GM12801 (cell line): ENCODE measurements around the gene QPCT.

ENCODE experiments used
- CTCF ChIP-seq: IDR thresholded peaks from one replicate; pipeline ENCODE4 v1.5.1; 2011; ENCODE audit warnings: control low read depth; ENCODE audit not compliant: insufficient read length; ENCODE audit errors: extremely low read depth

The QPCT gene

GRCh38 chr2:37338933-37339332 is 5.5 kb upstream of the QPCT start:
- TF ChIP-seq CTCF = no peak

DNA sequence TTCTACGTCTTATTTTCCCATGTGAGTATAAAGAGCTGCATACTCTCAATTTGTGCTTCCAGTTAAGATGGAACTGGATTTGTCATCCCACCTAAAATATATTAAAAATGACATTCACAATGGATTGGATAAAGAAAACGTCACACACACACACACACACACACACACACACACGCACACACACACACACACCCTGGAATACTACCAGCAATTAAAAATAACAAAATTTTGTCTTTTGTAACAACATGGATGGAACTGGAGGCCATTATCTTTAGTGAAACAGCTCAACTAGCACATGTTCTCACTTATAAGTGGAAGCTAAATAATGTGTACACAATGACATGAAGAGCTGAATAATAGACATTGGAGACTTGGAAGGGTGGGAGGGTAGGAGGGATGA is 3.8 kb upstream of the QPCT start:
- TF ChIP-seq CTCF = no peak

DNA sequence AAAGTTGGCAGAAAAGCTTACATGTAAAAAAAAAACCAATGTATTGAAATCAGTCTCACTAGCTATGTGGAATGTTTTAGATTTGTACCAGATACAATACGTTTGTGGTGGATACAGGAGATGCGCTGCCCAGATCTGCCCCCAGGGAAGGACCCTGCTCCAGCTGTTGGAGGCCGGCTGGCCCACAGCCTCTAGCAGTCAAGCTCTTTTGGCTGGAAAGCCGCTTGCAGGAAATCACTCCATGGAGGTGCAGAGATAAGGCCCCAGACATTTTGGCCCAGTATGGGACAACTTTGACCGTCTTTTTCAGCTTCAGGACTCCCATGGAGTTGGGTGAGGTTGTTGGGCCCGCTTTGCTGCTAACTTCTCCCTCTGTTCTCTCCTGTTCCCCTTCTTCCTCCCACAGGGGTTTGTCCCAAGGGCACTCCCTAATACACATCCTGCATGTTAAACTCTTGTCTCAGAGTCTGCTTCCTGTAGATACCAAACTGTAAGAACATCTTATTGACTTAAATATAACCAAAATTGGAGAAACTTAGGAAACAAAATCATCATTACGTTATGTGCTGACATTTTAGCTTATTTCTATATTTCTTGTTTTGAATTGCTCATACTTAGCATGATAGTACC is 1.7 kb upstream of the QPCT start:
- TF ChIP-seq CTCF = no peak

DNA sequence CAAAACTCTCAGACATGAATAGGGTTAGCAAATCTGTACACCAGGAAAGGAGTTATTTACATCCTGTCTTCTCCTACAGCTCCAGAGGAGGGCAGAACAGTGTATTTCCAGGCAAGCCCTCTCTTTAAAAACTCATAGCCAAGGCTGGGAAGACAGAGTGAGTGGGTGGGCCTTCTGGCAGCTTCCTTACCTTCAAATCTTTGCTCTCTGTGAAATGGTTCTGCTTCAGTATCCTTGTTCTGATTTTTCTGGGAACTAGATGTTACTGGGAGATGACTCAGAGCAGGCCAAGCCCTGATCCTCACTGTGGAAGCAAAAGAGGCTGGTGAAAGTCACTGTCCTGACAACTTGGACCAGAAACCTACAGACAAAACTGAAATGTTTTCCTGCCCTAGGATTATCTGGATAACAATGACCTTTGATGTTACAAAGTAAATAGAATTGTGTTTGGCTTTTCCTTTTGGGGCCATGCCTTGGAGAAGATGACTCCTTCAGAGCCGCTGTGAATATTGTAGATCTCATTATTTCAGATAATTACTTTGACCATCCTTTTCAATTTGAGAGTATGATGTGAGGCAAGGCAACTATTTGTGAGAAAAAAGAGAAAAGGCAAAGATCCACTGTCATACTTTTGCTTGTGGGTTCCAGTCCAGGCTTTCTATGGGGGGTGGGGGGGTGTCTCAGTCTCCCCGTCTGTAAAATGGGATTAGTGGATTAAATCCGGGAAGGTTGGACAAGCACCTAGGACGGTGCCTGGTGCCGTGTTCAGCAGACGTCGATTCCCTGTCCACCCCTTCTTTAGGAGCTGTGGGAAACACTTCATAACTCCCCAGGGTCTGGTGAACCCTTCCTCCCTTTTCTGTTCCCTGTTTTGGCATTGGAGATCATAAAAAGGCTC is 644 bp upstream of the QPCT start:
- no peak for TF ChIP-seq CTCF

DNA sequence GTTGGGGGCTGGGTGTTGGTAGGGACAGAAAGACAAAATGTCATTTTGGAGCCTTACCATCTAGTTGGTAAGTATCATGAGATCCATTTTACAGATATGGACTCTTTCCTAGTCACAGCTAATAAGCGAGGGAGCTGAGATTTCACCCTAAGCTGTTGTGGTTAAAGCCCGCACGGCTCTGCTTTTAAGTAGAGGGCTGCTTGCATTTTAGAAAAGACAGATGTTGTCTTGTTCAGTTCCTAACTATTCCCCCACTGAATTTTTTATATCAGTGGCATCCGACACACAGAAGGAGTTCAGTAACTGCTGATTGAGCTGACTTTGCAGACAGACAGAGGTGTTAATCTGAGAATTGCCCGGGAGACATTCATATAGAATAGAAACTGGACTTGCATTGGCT is 3.7 kb downstream of the QPCT start:
- no peak for TF ChIP-seq CTCF

- no peak for TF ChIP-seq CTCF
These were observed 4.9 kb downstream of the QPCT start for GRCh38 chr2:37349231-37349860.

GRCh38 chr2:37350034-37350433 is 5.6 kb downstream of the QPCT start:
- no peak for TF ChIP-seq CTCF
